Stimulated activated naive CD4-positive, alpha-beta T cell (primary cell): Measurements from ENCODE around the gene TMEM151A.
"Not testable (repeated sequence)": the region's sequence is repeated elsewhere in the genome, so short reads cannot be mapped to it uniquely, and the experiment has no call there.

Source experiments
- DNase-seq, 6 experiments: peaks; one replicate each; lab custom pipeline; 2025; lab: John Stamatoyannopoulos, UW

The TMEM151A gene

GRCh38 chr11:66309475-66309874, 17.8 kb downstream of the TMEM151A start:
- DNase-seq: no peak

- no peak for DNase-seq
These were observed 18.6 kb downstream of the TMEM151A start for GRCh38 chr11:66310324-66310723.

GRCh38 chr11:66310803-66311440, 19.2 kb downstream of the TMEM151A start:
- not testable (repeated sequence) for DNase-seq

GRCh38 chr11:66311470-66311964, 19.8 kb downstream of the TMEM151A start:
- DNase-seq: no peak

GRCh38 chr11:66311965-66312548, 20.4 kb downstream of the TMEM151A start:
- peak; percentile 98 to 100 (median 99) for DNase-seq

DNA sequence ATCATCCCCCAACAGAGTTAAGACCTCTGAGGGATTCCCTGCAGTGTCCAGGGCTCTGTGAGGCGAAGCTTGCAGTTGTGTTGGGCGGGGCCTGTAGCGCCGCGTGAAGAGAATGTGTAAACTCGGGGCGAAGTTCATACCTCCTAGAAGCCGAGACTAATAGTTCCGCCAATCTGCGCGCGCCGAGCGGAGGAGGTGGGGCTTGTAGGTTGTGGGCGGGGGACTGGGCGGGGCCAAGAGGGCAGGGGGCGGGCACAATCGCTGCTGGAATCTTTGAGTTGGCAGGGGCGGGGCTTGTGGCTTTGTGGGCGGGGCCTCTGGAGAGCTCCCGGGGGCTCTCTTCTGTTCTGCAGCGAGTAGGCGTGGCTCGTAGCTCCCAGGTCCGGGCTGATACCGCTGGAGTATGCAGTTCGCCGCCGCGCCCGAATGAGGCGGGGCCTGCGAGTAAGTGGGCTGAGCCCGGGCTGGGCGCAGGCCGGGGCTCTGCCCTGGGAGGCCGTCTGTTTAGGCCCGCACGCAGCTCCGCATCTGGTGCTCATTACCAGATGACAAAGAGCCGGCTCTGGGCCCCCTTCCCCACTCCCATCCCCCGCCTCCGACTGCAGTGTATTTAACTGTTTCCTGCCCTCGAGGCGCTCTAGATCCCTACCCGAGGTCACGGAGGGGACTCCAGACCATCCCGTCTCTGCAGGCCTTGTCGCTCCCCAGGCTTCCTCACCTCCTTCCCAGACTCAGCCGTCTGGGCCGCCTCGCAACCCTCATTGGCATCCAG, 21.0 kb downstream of the TMEM151A start:
- peak; percentile 98 to 100 (median 100) for DNase-seq

- no peak for DNase-seq
These were observed 21.9 kb downstream of the TMEM151A start for GRCh38 chr11:66313321-66314185.

GRCh38 chr11:66314186-66314501, 22.4 kb downstream of the TMEM151A start:
- DNase-seq: no peak

DNA sequence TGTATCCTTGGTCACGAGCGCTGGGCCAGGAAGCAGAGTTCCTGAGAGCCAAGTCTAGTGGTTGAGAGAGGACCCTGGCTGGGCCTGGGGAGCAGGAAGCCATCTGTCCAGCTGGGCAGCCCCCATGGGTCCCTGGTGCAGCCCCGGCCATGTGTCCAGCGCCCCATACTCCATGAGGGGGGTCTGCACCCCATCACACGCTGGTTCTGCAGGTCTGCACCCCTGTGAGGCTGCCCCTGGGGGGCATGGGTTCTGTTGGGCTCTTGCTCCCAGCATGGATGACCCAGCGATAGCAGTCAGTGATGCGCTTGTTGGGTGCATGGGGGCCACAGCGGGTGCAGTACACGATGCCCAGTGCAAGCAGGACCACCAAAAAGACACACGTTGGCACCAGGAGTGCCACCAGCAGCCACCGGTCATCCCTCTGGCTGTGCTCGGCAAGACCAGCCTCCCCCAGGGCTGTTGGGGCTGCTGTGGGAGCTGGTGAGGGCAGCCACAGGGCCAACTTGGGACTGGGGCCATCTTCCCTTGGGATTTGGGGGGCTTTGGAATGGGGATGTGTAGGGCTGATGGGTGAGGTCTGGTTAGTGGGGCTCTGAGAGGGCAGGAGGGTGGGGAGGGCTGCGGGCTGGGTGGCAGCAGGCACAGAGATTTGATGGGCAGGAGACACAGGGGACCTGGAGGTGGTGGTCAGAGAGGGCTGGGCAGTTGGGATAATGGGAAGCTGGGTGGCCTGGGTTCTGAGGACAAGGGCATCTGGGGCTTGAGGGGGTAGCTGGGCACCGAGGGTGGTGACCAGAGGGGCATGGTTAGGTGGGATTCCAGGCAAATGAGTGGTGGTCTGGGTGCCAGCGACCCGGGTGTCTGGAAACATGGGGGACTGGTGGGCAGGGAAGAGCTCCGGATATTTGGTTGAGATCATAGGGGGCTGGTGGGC, 23.1 kb downstream of the TMEM151A start:
- no peak for DNase-seq

DNA sequence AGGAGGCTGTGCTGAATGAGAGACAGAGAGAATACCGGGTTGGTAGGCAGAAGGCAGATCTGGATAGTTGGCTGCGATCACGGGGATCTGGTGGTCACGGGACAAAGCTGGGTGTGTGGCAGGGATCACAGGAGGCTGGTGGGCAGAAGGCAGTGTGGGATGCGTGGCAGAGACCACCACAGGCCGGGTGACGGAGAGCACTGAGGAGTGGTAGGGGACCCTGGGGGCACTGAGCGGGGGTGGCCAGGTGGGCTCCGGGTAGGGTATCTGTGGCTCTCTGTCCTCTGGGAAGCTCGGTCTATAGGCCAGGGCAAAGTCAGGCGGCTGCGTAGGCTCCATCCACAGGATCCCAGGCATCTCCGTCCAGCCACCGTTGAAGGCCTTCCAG, 23.8 kb downstream of the TMEM151A start:
- no peak for DNase-seq

GRCh38 chr11:66315921-66316811, 24.5 kb downstream of the TMEM151A start:
- DNase-seq: no peak

GRCh38 chr11:66316849-66317251, 25.2 kb downstream of the TMEM151A start, which contains the start of gene CD248:
Gene CD248, minus strand, starts transcription at chr11:66317044. Its CDS starts 17 bp downstream, at chr11:66317027.
- peak in 2 of 6 experiments; percentile 35 to 46 for DNase-seq

DNA sequence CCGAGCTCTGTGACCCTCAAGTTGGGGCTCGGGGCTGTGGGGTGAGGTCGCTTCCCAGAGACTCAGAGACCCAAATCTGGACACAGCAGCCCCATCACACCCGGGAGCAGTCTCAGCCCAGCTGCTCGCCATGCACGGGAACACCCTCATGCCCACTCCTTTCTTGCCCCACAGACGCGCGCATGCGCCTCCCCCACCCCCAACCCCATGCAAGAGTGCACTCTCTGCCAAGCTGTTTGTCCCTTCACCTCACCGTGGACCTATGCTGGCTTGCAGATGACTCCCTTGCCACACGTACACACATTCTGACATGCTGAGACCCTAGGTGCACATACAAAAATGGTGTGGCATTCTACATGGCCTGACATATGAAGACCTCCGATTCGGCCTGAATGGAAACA, 25.6 kb downstream of the TMEM151A start:
- DNase-seq: peak; percentile 31 to 87 (median 67)

DNA sequence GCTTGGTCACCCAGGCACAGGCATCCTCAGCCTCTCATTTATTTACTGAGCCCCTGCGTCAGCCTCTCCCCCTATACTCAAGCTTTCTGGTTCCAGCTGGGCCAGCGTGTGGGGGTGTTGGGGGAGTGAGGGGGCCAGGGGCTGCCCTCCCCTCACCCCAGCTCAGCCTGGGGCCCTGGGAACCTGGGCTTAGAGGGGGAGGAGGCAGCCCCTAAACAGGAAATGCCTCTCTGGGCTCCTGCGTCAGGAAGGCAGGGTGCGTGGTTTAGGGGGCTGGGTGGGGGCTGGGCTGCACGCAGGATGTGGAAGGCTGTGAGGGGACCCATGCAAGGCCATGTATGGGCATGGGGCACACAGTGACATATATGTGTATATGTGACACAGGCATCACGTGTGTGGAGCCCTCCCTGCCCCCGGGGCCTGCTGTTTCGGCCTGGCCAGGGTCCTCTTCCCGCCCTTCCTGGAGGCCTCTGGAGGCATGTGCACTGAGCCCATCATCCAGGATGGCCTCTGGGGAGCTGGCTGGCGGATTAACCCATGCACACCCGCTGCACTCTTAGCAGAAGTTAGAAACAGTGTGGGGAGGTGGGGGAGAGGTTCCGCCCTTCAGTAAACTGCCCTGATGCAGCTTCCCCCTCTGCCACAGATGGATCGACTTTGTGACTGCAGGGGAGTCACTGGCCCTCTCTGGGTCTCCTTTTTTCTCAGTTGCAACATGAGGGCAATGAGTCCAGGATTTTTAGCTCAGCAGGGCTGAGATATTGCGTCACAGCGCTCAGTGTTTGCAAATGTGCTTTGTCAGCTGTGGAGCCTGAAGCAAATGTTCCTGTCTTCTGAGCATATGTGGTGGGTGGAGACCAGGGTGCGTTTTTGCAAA, 26.3 kb downstream of the TMEM151A start:
- DNase-seq: peak; percentile 63 to 89 (median 81)

DNA sequence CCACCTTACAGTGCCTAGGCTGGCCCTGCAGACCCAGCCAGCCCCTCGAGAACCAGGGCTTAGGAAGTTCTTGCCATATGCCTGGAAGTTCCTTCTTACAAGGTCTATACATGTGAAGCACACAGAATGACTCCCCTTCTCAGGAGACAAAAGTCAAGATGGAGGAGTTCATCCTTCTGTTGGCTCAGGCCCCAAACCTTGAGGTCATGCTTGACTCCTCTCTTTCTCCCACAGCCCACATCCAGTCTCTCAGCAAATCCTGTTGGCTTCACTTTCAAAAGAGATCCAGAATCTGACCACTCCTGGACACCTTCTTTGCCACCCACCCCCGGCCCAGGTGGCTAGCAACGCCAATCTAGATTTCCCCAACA, 26.9 kb downstream of the TMEM151A start:
- DNase-seq: no peak

DNA sequence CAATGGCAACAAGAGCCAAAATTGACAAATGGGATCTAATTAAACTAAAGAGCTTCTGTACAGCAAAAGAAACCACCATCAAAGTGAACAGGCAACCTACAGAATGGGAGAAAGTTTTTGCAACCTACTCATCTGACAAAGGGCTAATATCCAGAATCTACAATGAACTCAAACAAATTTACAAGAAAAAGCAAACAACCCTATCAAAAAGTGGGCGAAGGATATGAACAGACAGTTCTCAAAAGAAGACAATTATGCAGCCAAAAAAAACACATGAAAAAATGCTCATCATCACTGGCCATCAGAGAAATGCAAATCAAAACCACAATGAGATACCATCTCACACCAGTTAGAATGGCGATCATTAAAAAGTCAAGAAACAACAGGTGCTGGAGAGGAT, 28.6 kb downstream of the TMEM151A start:
- not testable (repeated sequence) for DNase-seq

DNA sequence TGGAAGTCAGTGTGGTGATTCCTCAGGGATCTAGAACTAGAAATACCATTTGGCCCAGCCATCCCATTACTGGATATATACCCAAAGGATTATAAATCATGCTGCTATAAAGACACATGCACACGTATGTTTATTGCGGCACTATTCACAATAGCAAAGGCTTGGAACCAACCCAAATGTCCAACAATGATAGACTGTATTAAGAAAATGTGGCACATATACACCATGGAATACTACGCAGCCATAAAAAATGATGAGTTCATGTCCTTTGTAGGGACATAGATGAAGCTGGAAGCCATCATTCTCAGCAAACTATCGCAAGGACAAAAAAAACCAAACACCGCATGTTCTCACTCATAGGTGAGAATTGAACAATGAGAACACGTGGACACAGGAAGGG, 29.1 kb downstream of the TMEM151A start:
- not testable (repeated sequence) for DNase-seq

- no peak for DNase-seq
These were observed 29.9 kb downstream of the TMEM151A start for GRCh38 chr11:66321606-66322005.
